KMS-11 (cell line): ENCODE measurements around the gene ICE2.

Experiments used
- H2AFZ ChIP-seq: fragments of 200-600 bp; sonication (generic); 2 replicates; pipeline ENCODE4 v1.6.1; 2016; ENCODE audit warnings: antibody characterized with exemption, mixed run types, low read depth
- H3K27ac ChIP-seq: fragments of 200-600 bp; sonication (generic); 2 replicates; pipeline ENCODE4 v1.6.1; 2016; ENCODE audit warnings: mild to moderate bottlenecking, mixed run types
- H3K27me3 ChIP-seq: fragments of 200-600 bp; sonication (generic); 2 replicates; pipeline ENCODE4 v1.6.1; 2017; ENCODE audit warnings: mild to moderate bottlenecking, low read depth, mixed run types, moderate library complexity; ENCODE audit not compliant: insufficient read depth
- H3K36me3 ChIP-seq: fragments of 200-600 bp; sonication (generic); 2 replicates; pipeline ENCODE4 v1.6.1; 2017; ENCODE audit warnings: mild to moderate bottlenecking, mixed run types; ENCODE audit not compliant: insufficient read depth
- H3K4me1 ChIP-seq: fragments of 200-600 bp; sonication (generic); 2 replicates; pipeline ENCODE4 v1.6.1; 2016; ENCODE audit warnings: mild to moderate bottlenecking, low read depth, mixed run types; ENCODE audit not compliant: poor library complexity, severe bottlenecking
- H3K4me2 ChIP-seq: fragments of 200-600 bp; sonication (generic); 2 replicates; pipeline ENCODE4 v1.7.0; 2016; ENCODE audit warnings: mild to moderate bottlenecking, mixed run types
- H3K4me3 ChIP-seq: fragments of 200-600 bp; sonication (generic); IDR thresholded peaks from 2 replicates; pipeline ENCODE4 v1.6.1; 2017; ENCODE audit warnings: low read depth, low read length, mixed read lengths; ENCODE audit not compliant: insufficient read depth
- H3K79me2 ChIP-seq: fragments of 200-600 bp; sonication (generic); 2 replicates; pipeline ENCODE4 v1.6.1; 2016; ENCODE audit warnings: low read depth, mixed run types; ENCODE audit not compliant: insufficient read depth
- H3K9ac ChIP-seq: fragments of 200-600 bp; sonication (generic); 2 replicates; pipeline ENCODE4 v1.6.1; 2016; ENCODE audit warnings: mild to moderate bottlenecking, mixed run types
- H4K20me1 ChIP-seq: fragments of 200-600 bp; sonication (generic); 2 replicates; pipeline ENCODE4 v1.6.1; 2016; ENCODE audit warnings: mild to moderate bottlenecking, mixed run types; ENCODE audit not compliant: insufficient read depth
- TF ChIP-seq, protein P1 (sequence below): fragments of 200-600 bp; sonication (generic); conservative IDR thresholded peaks from 2 replicates; pipeline ENCODE4 v1.6.1; 2017; ENCODE audit warnings: low read depth, mild to moderate bottlenecking, antibody characterized with exemption, low read length, moderate library complexity, mixed read lengths

ICE2 gene

DNA sequence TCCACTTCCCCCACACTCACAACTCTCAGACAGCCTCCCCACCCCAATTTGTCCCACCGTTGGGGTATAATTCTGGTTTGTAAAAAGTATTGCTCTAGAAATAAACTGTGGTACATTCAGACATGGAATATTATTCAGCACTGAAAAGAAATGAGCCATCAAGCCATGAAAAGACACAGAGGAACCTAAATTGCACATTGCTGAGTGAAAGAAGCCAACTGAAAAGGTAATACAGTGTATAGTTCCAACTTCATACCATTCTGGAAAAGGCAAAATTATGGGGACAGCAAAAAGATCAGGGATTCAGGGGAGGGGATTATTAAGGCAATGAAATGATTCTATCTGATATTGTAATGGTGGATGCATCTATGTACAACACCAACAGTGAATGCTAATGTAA, 91.6 kb downstream of the ICE2 start:
- H3K27me3 ChIP-seq: no peaks in the 10 kb centered on the region
- H3K9ac ChIP-seq: no peak overlapping the region
- no peak overlapping the region for H3K4me3 ChIP-seq
- H3K36me3 ChIP-seq: no peaks in the 10 kb centered on the region
- H4K20me1 ChIP-seq: peaks cover 12% of the 10 kb centered on the region
- H3K27ac ChIP-seq: no peak overlapping the region
- no peak overlapping the region for H2AFZ ChIP-seq
- H3K79me2 ChIP-seq: peaks cover 80% of the 10 kb centered on the region
- TF ChIP-seq, protein P1, sequence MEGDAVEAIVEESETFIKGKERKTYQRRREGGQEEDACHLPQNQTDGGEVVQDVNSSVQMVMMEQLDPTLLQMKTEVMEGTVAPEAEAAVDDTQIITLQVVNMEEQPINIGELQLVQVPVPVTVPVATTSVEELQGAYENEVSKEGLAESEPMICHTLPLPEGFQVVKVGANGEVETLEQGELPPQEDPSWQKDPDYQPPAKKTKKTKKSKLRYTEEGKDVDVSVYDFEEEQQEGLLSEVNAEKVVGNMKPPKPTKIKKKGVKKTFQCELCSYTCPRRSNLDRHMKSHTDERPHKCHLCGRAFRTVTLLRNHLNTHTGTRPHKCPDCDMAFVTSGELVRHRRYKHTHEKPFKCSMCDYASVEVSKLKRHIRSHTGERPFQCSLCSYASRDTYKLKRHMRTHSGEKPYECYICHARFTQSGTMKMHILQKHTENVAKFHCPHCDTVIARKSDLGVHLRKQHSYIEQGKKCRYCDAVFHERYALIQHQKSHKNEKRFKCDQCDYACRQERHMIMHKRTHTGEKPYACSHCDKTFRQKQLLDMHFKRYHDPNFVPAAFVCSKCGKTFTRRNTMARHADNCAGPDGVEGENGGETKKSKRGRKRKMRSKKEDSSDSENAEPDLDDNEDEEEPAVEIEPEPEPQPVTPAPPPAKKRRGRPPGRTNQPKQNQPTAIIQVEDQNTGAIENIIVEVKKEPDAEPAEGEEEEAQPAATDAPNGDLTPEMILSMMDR: no peak
- peaks cover 43% of the 10 kb centered on the region for H3K4me1 ChIP-seq
- H3K4me2 ChIP-seq: no peak overlapping the region

DNA sequence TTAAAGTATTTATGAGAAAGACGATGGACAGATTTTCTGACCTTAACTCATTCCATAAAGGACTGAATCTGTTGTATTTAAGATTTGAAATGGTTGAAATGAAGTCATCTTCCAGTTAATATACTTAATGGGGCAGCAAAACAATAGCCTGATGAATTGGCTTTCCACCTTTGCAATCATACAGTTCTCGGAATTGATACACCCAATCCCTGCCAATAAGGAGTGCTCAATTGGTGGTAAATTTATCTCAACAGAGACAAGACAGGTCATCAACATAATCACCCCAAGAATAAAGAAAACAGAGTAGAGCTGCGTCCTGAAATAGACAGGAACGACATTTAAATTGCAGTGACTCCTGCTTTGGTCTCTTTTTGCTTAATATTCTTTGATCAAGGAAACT, 92.3 kb downstream of the ICE2 start:
- Histone ChIP-seq H3K79me2 (peaks cover 73% of the 10 kb centered on the region), H3K27ac (no peak overlapping the region), H3K9ac (no peak overlapping the region), H3K4me2 (no peak overlapping the region), H3K36me3 (no peaks in the 10 kb centered on the region), H3K27me3 (no peaks in the 10 kb centered on the region), H3K4me1 (peaks cover 36% of the 10 kb centered on the region), H4K20me1 (peaks cover 10% of the 10 kb centered on the region), H3K4me3 (no peak overlapping the region), H2AFZ (no peak overlapping the region)
- TF ChIP-seq, protein P1: no peak

DNA sequence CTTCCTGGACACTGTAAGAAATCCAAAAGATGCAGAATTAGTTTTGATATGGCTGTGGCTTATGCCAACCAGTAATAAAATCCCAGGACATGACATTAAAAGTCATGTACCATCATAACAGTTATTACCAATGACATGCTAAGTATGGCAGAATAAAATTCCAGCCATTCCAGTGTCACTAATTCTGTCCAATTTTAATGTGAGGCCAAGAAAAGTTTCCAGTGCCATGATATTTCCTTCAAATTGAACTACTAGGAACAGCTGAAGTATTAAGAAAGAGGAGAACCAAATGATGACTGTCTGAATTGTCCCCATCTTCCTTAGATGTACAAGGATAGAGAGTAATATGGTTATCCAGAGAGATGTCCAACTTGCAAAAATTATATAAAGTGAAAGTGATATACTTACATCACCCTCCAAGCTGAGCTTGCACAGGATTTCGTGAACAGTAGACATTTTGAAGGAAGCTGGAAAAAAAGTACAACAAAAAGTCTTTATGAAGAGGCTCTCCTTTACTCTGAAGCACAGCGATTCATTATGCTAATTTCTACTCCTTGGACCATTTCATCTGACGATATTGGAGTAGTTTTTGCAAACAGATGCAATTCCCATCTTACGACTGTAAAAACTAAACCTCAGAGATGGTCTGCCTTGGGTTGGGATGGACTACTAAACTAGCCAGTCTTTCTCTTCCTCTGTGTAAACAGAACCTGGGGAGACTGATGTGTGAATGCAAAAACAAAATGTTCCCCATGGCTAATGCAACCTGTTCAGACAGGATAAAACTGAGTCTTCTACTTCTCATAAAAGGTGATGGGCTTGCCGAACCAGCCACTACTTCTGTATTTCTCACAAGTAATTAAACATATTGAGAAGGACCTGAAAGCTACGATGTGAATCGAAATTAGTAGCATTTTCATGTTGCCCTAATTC, 93.1 kb downstream of the ICE2 start:
- H2AFZ ChIP-seq: no peak overlapping the region

DNA sequence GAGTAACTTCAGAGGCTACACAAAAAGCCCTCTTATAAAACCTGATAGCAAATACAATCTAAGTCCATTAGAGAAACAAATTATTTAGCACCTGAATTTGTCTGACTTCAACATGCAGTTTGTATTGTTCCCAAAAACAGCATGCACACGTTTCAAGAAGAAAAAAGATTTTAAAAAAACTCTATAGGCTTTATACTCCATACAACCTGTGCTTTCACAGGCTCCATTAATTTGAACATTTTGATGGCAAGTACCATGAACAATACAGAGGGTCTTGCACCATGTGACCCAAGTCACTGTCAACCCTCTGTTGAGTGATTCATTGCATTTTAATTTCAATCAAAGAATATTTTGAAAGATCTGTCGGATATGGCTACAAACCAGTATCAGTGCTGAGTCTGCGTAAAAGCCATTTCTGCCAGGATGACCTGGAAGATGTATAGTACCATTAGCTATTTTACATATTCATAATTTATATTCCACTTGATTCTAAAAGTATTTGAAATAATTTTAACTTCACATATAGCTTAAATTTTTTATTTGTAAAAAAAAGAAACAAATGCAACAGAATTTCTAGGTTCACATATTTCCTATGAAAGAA, 94.3 kb downstream of the ICE2 start:
- Histone ChIP-seq H2AFZ (no peak overlapping the region), H3K27ac (no peak overlapping the region), H3K4me3 (no peak overlapping the region), H3K27me3 (no peaks in the 10 kb centered on the region), H4K20me1 (0 out of 2 replicates have a peak, but pooled peaks cover 8% of the 10 kb centered on the region), H3K79me2 (peaks cover 54% of the 10 kb centered on the region), H3K4me2 (no peak overlapping the region), H3K9ac (no peak overlapping the region), H3K4me1 (peaks cover 16% of the 10 kb centered on the region), H3K36me3 (no peaks in the 10 kb centered on the region)
- TF ChIP-seq, protein P1: no peak

More for the DNA sequence above, 93.1 kb downstream of the ICE2 start:
- no peak overlapping the region for H3K4me2 ChIP-seq
- no peak overlapping the region for H3K9ac ChIP-seq
- no peaks in the 10 kb centered on the region for H3K36me3 ChIP-seq
- no peak overlapping the region for H3K4me3 ChIP-seq
- no peaks in the 10 kb centered on the region for H3K27me3 ChIP-seq
- H4K20me1 ChIP-seq: peaks cover 8% of the 10 kb centered on the region; the same call in 1 of the 2 replicates
- no peak overlapping the region for H3K27ac ChIP-seq
- TF ChIP-seq, protein P1: no peak
- H3K79me2 ChIP-seq: peaks cover 66% of the 10 kb centered on the region
- H3K4me1 ChIP-seq: peaks cover 29% of the 10 kb centered on the region
